CD4-positive, alpha-beta T cell treated with Interleukin-4 for 1 hour (primary cell): ENCODE data around the gene FLOT1.

Experiments used
- DNase-seq, 2 donors: peaks; one replicate each; pipeline ENCODE4 v3.0.0-alpha.2; 2020 to 2022

FLOT1 gene

DNA sequence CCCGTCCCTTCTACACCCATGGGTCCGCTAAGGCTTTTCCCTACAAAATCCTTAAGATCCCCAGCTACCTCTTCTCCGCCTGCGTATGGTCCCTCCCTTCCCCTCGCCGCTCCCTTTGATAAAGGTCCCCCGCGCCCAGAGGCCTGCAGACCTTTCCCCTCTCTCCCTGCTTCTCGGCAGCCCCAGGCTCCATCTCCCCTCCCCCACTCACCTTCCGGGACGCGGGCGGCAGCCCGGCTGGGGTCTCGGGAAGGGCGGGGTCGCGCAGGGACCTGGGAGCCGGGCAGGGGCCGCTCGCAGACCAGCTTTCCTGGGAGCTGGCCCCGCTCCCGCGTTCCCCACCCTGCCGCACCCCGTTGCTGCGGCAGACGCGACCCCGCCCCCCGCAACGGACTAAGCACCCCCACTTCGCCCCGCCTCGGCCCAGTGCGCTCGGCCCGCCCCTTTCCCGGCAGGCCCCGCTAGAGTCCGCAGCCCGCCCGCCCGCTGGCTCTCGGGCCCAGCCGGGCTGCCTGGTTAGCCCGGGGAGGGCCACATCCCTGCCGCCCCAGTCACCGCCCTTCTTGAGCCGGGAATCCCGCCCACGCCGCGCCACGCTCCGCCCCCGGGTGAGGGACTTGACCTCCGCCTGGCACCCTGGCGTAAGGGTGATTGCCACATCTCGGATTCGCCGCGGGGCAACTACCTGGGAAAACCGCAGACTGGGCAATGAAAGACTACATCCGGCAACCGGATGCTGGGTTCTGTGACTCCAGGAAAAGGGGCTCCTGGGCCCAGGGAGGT, at the start of gene FLOT1:
TSS of gene FLOT1 (minus strand) at position 372 of the 783 bp plus-strand sequence. CDS start 498 bp downstream, outside the sequence.
- peak; percentile 94 to 95 for DNase-seq

GRCh38 chr6:30790724-30791383, 48.4 kb upstream of the FLOT1 start:
- DNase-seq, result no peak

DNA sequence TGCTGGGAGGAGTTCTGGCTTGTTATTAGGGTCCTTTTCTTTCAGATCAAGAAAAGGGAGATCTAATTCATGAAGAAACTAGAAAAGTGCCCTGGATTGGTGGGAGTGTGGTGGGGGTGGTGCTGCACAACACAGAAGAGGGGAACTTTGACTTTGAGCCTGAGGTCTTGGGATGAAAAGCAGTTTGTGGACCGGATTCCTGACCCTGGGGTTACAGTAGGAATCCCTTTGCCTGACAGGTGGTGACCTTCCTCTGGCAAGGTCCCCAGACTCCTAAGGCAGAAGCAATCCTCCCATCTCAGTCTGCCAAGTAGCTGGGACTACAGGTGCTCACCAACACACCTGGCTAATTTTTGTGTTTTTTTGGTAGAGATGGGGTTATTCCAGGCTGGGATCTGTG, 47.1 kb upstream of the FLOT1 start:
- no peak for DNase-seq

GRCh38 chr6:30787954-30788353, 45.5 kb upstream of the FLOT1 start:
- peak in 1 of 2 donors; percentile 31 for DNase-seq

GRCh38 chr6:30782425-30783014, 40.0 kb upstream of the FLOT1 start:
- no peak for DNase-seq

- DNase-seq, result peak; percentile 42 to 85
Observed at GRCh38 chr6:30781743-30782424, 39.4 kb upstream of the FLOT1 start.

- no peak for DNase-seq
Observed at GRCh38 chr6:30781395-30781742, 38.9 kb upstream of the FLOT1 start.

GRCh38 chr6:30780642-30780920, 38.1 kb upstream of the FLOT1 start:
- no peak for DNase-seq

- DNase-seq, result no peak
Observed at GRCh38 chr6:30779850-30780641, 37.6 kb upstream of the FLOT1 start.

DNA sequence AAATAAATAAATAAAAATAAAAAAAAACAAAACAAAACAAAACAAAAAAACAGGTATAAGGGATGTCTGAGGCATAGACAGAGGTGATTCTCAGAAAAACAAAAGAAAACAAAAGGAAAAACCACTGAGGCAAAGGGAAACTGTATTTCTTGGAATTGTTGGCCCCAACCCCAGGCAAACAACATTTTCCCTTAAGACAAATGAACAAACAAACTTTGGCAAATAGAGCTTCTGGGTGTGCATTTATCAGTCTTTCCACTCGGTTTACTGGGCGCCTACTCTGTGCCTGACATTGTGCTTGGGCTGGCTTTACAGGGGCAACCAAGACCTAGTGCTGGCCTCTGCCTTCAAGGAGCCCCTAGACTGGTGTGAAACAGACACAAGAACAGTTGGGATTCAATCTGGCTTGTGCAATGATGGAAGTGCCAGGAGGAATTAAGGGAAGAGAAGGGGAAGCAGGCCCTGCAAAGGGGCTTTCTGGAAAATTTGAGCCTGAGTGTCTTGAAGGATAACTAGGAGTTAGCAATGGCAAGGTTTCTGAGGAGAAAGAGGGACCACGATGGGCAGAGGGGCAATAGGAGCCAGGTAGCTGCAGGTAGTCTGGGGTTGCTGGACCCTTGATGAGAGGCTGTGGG, 35.6 kb upstream of the FLOT1 start:
- DNase-seq, result no peak

- DNase-seq, result no peak
Observed at GRCh38 chr6:30777155-30777485, 34.6 kb upstream of the FLOT1 start.

DNA sequence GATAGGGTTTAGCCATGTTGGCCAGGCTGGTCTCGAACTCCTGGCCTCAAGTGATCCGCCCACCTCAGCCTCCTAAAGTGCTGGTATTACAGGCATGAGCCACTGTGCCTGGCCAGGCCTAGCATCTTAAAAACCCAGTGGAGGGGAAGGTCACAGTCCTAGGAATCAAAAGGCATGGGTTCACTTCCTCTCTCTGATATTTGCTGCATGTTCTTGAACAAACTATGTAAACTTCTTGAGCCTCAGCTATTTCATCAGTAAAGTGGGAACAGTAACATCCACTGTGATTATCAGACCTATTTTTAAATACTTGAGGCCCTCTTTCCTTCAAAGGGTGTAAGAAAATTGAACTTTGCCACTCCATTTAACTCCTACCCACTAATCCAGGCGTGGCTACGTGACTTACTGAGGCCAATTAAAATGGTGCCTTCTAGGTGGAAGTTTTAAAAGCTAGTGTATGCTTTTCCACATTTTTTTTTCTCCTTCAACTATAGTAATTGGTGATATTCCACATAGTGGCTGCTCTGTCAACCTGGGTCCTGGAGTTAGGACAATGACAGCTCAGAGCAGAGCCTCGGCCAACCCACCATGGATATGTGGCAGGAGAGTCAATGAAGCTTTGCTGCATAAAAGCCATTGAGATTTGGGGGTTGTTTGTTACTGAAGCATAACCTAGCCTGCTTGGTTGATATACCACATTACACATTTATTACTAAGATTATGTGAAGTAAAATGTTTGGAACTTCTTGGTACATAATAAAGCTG, 34.1 kb upstream of the FLOT1 start:
- no peak for DNase-seq

DNA sequence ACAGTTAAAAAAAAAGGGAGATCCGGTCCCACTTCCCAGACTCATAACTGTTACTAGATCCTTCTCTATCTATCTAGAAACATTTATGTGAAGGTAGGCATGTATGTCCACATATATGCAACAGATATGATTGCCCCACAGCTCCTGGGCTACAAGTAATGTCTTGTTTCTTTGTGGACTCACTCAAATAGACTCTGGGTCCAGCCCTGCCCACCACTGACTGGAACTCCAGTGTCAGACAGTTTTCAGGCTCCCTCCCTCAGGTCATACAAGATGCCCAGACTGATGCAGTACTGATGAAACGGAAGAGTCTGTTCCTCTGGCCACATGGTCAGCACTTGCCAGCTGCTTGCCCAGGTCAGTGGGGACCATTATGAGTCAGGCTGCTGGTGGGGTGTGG, 32.6 kb upstream of the FLOT1 start:
- DNase-seq, result no peak

DNA sequence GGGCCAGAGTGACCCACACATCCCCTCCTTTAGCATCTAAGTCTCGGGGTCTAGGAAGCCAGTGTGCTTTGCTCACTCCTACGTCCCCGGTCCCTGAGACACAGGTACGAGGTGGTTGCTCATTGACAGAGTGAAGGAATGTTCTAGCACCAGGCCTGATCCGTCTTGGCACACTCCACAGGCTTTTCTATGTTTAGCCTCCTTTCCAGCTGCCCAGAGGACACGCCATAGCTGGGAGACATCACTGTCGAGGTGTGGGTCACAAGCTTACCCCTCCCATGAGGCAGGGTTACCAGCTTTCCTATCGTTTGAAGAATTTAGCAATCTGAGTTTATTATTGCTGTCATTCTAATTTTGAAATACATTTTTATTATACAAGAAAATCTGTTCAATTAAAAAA, 32.2 kb upstream of the FLOT1 start:
- DNase-seq, result no peak

DNA sequence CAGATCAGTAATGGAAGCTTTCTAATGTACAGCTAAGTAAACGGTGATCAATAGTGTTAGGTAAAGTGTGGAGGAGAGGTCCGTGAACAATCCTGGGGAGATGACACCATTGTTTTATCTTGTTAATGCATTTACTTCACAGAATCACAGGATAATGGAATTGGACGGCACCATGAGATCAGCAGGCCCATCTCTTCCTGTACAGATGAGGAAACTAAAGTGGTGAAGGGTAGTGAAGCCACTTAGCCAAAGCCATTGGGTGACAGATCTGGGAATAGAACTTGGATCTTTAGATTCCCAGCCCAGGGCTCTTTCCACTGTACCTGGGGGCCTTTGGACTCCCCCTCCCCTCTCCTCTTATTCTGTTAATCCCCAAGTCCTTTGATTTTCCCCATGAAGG, 28.1 kb upstream of the FLOT1 start:
- DNase-seq, result no peak

DNA sequence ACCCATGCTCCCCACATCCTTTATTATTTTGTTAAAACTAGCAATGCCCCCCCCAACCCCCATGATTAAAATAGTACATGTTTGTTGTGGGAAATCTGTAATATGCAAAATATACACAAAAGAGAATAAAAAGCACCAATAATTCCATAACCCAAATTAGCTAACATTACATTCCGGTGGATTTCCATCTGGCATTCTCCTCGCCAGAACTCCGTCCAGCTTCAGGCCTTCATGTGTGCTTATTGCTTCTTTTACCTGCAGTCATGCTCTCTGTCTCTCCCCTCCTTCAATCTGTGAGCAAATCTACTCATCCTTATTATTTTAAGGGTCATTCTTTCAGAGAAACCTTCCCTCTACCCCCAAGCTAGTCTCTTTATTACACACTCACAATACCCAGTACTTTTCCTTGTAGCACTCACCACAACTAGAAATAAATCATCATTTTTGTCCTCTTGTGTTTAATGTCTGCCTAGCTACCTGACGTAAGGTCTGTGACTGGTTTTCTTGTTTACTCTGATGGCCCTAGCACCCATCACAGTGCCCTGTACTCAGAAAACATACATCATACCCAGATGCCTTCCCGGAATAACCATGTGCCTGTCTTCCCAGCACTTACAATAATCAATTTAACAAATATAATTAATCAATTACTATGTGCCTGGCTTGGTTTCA, 27.5 kb upstream of the FLOT1 start:
- DNase-seq, result no peak

DNA sequence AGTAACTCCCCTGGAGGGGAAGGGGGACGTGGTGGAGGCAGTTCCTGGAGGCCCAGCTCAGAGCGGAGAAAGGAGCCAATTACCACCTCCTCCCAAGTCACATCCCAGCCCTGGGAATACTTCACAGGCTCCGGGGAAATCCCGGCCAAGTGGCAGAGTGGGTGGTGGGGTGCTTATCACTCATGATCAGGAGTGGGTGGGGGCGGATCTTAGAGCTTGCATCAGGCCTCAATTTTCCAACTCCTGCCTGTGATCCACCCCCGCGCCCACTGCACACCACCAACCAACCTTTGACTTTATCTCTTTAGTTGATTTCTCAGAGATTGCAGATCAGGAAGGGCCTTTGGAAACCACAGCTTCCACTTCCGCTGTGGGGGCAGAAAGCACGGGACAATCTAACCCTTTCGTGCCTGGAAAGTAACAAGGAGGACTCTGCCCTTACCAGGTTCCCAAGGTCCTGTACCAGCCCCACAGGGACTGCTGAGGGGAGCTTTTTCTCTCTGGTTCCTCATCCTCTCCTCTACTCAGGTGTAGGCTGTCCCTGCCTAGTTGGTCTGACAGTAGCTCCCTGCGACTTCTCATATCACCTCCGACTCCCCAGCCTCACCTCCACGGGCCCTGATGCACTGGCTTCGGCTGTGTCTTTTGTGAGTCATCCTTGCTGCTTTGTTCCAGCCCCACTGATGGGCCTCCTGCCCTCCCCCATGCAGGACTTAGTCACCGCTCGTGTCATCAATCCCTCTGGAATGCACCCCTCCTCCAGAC, 26.8 kb upstream of the FLOT1 start:
- peak; percentile 47 to 56 for DNase-seq

- no peak for DNase-seq
Observed at GRCh38 chr6:30768634-30769087, 26.2 kb upstream of the FLOT1 start.

DNA sequence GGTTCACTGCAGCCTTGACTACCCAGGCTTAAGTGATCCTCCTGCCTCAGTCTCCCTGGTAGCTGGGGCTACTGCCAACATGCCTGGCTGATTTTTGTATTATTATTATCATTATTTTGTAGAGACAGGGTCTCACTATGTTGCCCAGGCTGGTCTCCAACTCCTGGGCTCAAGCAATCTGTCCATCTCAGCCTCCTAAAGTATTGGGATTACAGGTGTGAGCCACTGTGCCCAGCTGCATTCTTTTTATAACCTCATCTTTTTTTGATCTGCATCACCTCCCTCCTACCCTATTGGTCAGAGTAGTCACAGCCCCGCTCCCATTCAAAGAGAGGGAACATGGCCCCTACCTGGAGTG, 25.4 kb upstream of the FLOT1 start:
- DNase-seq, result no peak

GRCh38 chr6:30767158-30767943, 24.9 kb upstream of the FLOT1 start:
- no peak for DNase-seq
